ENCODE measurements around the gene AP5Z1.

Gene AP5Z1

DNA sequence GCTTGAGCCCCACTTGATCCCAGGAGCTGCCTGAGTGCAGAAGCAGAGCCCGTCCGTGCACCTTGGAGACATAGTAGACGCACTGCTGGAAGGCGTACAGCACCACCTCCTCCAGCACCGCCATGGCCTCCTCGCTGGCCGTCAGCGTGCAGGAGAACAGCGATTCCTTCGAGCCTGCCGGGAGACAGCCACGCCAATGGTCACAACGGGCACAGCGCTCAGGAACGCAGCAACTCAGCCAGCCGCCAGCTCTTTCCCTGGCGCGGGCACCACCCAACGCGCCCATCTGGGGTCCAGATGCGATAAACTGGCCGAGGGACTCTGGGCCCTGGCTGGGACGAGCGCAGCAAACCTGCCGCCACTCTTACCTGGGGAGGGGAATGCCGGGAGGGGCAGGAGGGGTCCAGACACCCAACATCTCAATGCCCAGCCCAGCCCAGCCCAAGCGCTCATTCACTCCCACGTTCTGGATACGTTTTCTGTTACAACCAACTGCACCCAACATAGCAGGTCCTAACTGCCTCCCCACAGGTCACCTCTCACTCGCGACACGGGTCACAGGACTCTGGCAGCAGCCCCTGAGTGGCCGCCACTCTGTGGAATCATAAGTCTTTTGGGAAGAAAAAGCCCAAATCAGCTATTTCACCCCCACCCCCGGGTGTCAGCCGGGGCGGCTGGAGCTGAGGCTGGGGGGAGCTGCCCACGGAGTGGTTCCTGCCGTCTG is 41.9 kb downstream of the AP5Z1 start:
- DNase-seq (ENCODE audit: extremely low read depth, low read depth): no peak
- TF ChIP-seq, protein P1, sequence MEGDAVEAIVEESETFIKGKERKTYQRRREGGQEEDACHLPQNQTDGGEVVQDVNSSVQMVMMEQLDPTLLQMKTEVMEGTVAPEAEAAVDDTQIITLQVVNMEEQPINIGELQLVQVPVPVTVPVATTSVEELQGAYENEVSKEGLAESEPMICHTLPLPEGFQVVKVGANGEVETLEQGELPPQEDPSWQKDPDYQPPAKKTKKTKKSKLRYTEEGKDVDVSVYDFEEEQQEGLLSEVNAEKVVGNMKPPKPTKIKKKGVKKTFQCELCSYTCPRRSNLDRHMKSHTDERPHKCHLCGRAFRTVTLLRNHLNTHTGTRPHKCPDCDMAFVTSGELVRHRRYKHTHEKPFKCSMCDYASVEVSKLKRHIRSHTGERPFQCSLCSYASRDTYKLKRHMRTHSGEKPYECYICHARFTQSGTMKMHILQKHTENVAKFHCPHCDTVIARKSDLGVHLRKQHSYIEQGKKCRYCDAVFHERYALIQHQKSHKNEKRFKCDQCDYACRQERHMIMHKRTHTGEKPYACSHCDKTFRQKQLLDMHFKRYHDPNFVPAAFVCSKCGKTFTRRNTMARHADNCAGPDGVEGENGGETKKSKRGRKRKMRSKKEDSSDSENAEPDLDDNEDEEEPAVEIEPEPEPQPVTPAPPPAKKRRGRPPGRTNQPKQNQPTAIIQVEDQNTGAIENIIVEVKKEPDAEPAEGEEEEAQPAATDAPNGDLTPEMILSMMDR (IDR thresholded peaks at IDR 0.05; ENCODE audit: low read depth, low read length): no peak

DNA sequence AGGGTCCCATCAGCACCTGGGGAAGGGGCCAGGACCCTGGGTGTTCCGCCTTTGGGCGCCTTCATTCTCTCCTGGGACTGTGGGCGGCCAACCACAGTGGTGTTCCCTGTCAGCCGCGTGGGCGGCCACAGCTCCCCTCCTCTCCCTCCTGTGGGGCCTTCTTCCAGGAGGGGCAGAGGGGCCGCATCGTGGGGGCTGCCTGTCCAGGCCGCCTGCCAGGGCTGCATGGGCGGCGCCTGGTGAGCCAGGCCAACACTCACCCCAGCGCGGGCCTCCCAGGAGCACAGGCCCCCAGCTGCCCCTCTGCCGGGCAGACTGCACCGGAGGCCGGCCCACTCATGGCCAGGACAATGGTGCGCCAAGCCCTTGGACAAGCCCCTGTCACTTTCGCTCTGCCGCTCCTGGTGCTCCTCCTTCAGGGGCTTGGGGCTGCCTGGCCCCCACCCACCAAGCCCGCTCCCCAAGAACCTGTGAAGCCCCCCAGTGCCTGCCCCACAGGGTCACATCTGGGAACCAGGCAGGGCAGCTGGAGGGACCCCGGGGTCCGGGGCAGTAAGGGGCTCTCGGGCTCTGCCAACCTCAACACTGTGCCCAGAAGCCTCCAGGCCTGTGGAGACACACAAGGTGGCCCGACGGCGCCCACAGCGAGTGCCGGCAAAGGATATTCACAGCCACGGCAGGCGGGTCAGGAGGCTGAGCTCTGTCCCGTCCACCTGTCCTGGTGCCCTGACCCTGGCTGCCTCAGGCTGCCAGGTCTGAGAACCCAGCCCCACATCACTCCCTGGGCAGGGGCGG is 42.8 kb downstream of the AP5Z1 start:
- DNase-seq (ENCODE audit: extremely low read depth, low read depth): no peak
- TF ChIP-seq, protein P1 (IDR thresholded peaks at IDR 0.05; ENCODE audit: low read depth, low read length): no peak

DNA sequence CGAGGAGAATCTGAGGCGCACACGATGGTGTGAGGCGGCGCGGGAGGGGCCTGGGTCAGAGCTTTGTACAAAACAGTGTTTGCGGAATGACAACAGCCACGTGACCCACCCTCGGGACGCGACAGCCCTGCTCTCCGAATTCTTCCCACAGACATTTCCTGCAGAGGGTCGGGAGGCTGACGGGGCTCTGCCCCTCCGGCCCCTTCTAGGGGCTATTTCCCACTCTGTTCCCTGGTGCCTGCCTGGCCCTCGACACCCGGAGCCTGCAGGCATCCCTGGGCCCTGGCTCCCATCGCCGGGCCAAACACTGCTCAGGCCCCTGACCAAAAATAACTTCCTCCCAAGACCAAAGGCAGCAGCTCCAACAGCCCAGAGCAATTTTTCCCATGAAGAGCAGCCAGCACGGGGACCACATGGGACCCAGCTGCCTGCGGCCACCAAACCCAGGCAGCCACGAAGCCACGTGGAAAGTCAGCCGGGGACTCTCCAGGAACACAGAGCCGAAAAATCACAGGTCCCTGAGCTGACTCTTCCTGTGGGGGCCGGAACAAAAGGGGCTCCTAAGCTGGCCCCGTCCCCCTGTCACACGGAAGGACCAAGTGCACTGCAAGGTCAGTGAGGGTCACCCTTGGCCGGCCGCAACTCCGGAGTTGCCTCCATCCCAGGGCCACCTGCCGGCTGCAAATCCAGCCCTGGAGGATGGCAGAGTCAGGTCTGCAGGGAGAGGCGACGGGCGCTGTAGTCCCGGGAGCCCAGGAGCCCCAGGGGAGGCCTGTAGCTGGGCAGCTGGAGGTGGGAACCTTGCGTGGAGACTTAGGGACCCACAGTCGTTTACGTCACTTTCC is 44.4 kb downstream of the AP5Z1 start:
- DNase-seq (ENCODE audit: extremely low read depth, low read depth): no peak
- TF ChIP-seq, protein P1 (IDR thresholded peaks at IDR 0.05; ENCODE audit: low read depth, low read length): no peak

DNA sequence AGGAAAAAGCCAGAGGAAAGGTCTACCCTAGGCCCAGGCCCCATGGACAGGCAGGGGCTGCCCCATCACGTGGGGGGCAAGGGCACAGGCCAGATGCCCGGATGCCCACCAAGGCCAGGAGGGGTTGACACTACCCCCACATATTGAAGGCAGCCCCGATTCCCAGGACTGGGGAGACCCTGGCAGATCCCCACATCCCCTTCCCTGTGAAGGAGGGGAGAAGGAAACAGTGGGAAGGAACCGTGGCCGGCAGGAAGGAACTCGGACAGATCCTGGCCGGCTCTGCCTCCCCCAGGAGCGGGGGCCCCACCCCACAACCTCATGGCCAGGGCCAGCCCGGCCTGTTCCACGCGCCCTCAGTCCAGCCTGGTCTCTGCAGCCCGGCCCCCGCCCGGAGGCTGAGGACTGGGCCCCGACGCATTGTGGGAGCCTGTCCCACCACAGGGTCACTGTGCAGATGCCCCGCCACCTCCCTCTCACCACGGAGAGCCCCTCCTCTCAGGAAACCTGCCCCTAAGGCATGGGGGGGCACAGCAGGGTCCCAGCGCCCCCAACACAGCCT is 45.1 kb downstream of the AP5Z1 start:
- no peak for DNase-seq (ENCODE audit: extremely low read depth, low read depth)
- TF ChIP-seq, protein P1 (IDR thresholded peaks at IDR 0.05; ENCODE audit: low read depth, low read length): no peak

DNA sequence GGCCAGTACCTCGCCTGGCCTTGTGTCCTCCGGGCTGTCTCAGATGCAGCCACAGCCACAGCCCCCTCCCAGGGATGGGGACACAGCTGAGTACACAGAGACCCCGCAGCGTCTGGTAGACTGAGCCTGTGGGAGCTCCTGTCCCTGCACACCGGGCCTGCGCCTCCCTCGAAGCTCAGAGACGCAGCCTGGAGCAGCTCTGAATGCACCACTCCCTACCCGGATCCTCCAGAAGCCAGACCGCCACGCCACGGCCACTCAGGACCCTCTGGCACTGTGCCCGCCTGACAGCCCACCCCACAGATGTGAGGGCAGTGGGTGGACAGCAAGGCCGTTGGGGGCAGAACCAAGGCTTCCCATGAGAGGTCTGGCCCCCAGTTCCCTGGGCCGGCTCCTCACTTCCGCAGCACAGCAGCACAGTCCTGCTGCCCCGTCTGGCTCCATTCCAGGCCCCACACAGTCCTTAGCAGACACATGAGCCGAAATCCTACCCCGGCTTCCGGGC is 45.6 kb downstream of the AP5Z1 start:
- DNase-seq (ENCODE audit: extremely low read depth, low read depth): no peak
- TF ChIP-seq, protein P1 (IDR thresholded peaks at IDR 0.05; ENCODE audit: low read depth, low read length): no peak

DNA sequence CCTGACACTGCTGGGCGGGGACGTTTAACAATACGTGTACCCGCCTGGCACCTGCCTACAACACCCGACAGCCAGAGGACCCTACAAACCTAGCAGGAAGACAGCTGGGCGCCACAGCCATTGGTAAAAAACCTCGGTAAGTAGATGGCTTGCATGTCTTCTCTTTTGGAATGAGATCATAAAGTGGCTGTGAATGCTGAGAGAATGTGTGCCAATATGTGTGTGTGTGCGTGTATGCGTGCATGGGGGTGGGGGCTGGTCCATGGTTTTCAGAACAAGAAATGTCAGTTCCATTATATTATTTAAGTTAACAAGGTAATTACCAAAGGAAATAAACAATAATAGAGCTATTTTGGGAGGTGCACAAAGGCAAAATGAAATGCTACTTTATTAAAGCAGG is 47.3 kb downstream of the AP5Z1 start:
- DNase-seq (ENCODE audit: extremely low read depth, low read depth): no peak
- TF ChIP-seq, protein P1 (IDR thresholded peaks at IDR 0.05; ENCODE audit: low read depth, low read length): no peak
